ENCODE measurements around the gene PTPRN2.
"Not testable (repeated sequence)": the region's sequence is repeated elsewhere in the genome, so short reads cannot be mapped to it uniquely, and the experiment has no call there.

Gene PTPRN2

GRCh38 chr7:158302274-158303070 lies 285.2 kb downstream of the PTPRN2 start:
- TF ChIP-seq, protein P1, sequence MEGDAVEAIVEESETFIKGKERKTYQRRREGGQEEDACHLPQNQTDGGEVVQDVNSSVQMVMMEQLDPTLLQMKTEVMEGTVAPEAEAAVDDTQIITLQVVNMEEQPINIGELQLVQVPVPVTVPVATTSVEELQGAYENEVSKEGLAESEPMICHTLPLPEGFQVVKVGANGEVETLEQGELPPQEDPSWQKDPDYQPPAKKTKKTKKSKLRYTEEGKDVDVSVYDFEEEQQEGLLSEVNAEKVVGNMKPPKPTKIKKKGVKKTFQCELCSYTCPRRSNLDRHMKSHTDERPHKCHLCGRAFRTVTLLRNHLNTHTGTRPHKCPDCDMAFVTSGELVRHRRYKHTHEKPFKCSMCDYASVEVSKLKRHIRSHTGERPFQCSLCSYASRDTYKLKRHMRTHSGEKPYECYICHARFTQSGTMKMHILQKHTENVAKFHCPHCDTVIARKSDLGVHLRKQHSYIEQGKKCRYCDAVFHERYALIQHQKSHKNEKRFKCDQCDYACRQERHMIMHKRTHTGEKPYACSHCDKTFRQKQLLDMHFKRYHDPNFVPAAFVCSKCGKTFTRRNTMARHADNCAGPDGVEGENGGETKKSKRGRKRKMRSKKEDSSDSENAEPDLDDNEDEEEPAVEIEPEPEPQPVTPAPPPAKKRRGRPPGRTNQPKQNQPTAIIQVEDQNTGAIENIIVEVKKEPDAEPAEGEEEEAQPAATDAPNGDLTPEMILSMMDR (IDR thresholded peaks at IDR 0.05; ENCODE audit: borderline replicate concordance, insufficient read depth, low read depth, low read length) = no peak
- no peak overlapping the region for H3K4me3 ChIP-seq (ENCODE audit: low read depth, low read length)

DNA sequence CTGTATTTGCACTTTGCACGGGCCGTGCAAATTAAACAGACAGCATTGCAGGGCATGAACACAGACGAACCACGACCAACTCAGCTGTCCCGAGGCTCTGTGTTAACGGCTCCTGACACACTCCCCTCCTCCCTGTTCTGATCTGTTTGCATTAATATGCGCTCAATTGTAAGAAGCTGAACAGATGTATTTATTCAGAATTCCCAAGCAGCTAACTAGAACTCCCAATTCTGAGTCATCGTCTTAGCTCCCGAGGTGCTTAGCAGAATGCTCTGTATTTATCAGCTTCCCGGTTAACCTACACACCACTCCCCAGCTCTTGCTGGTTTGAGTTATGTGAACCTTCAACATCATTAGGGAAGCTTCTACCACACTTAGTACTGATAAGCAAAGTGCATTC lies 286.4 kb downstream of the PTPRN2 start:
- TF ChIP-seq, protein P1 (IDR thresholded peaks at IDR 0.05; ENCODE audit: borderline replicate concordance, insufficient read depth, low read depth, low read length) = no peak

DNA sequence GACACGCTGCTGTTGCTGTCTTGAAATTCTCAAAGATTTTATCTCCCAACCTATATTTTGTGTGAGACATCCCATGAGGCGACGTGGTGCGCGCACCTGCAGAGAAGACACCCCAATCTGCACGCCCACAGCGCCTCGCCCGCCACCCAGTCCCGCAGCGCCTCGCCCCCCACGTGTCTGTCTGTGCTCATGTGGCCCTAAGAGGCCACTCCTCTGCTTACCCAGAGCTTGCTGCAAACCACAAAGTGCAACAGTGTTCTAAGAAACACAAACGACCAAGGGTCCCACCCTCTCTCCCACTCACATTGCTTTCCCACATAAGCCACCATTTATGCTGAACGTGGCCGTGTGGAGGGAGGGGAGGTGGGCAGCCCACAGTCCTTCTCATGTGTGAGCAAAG lies 287.2 kb downstream of the PTPRN2 start:
- TF ChIP-seq, protein P1 (IDR thresholded peaks at IDR 0.05; ENCODE audit: borderline replicate concordance, insufficient read depth, low read depth, low read length) = no peak
- no peak overlapping the region for H3K4me3 ChIP-seq (ENCODE audit: low read depth, low read length)

More for the DNA sequence above, 286.4 kb downstream of the PTPRN2 start:
- no peak overlapping the region for H3K4me3 ChIP-seq (ENCODE audit: low read depth, low read length)

DNA sequence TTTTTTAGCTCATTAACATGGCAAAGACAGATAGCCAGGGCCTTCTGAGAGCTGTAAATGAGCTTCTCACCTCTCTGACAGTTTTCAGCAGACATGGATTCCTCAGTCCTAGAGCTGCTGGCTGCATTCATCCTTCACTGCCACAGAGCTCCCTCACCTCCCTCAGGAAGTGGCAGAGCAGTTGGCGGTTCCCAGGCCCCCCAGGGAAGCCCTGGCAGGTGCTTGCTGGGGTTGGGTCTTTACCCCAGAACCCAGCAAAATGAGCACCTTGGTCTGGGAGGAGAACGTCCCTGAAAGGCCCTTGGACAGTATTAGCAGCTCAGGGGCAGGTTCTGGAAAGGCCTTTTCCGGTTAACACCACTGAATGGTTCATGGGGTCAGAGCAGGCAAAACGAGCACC lies 288.0 kb downstream of the PTPRN2 start:
- TF ChIP-seq, protein P1 (IDR thresholded peaks at IDR 0.05; ENCODE audit: borderline replicate concordance, insufficient read depth, low read depth, low read length) = no peak

GRCh38 chr7:158296798-158297104 lies 290.9 kb downstream of the PTPRN2 start:
- TF ChIP-seq, protein P1 (IDR thresholded peaks at IDR 0.05; ENCODE audit: borderline replicate concordance, insufficient read depth, low read depth, low read length) = no peak
- no peak overlapping the region for H3K4me3 ChIP-seq (ENCODE audit: low read depth, low read length)

More for the DNA sequence above, 288.0 kb downstream of the PTPRN2 start:
- H3K4me3 ChIP-seq (ENCODE audit: low read depth, low read length) = no peak overlapping the region

- no peak overlapping the region for H3K4me3 ChIP-seq (ENCODE audit: low read depth, low read length)
- TF ChIP-seq, protein P1 (IDR thresholded peaks at IDR 0.05; ENCODE audit: borderline replicate concordance, insufficient read depth, low read depth, low read length) = no peak
Measured at GRCh38 chr7:158295966-158296797, 291.4 kb downstream of the PTPRN2 start.

DNA sequence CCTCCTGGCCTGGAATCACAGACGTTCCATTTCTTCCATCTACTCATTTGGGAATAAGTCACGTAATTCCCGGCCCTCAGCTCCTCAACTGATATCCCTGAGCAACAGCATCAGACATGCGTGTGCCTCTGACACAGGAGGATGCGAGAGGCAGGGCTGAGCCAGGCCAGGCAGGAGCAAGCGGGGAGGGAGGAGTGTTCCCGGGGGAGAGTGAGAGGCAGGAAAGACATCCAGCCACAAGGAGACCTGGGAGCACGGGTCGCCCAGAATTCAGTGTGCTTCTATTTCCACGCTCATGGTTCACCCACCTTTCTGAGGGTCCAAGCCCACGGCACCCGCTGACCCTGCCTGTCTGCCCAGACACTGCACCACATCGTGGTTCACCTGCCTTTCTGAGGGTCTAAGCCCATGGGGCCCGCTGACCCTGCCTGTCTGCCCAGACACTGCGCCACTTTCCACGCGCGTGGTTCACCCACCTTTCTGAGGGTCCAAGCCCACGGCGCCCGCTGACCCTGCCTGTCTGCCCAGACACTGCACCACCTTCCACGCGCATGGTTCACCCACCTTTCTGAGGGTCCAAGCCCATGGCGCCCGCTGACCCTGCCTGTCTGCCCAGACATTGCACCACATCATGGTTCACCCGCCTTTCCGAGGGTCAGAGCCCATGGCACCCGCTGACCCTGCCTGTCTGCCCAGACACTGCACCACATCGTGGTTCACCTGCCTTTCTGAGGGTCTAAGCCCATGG lies 293.0 kb downstream of the PTPRN2 start:
- not testable (repeated sequence) for H3K4me3 ChIP-seq (ENCODE audit: low read depth, low read length)
